ENCODE results near the gene KCNJ6. TPM values are rescaled to one million over a fixed set of nuclear protein-coding genes. Genes with fewer than 3 reads are reported as not detected.

KCNJ6 gene
- total RNA-seq, 1 experiment from 2014 or later: not detected

DNA sequence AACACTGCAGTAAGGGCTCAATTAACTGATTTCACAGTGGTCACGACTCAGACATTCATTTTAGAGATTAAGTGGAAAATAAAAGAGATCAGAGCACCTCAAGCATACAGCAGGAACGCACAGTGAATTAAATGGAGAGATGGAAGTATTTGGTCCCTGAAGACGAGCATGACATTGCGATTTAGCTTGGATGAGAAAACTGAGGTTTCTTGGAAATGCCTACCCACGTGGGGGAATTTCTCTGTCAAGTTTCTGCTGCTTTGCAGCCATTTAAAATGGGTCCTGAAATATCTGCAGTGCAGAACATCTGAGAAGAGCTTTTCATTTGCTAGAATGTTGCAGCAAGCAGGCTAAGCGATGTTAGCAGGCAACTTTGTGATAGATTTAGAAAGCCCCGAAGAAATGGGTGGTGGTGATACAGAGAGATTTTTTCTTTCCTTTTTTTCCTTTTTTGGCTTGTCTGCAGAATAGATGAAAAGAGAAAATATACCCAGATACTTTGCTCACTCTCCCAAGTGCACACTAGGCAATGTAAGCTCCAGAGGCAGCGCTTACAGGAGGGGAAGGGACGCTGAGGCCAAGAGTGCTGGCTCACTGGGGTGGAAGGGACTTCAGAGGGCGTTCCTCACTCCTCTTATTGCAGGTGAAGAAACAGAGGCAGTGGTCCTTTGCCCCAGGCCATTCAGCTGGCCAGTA lies 258.0 kb downstream of the KCNJ6 start:
- H3K27ac ChIP-seq (ENCODE audit: low read depth, low read length): no peak overlapping the region
- TF ChIP-seq, protein P1, sequence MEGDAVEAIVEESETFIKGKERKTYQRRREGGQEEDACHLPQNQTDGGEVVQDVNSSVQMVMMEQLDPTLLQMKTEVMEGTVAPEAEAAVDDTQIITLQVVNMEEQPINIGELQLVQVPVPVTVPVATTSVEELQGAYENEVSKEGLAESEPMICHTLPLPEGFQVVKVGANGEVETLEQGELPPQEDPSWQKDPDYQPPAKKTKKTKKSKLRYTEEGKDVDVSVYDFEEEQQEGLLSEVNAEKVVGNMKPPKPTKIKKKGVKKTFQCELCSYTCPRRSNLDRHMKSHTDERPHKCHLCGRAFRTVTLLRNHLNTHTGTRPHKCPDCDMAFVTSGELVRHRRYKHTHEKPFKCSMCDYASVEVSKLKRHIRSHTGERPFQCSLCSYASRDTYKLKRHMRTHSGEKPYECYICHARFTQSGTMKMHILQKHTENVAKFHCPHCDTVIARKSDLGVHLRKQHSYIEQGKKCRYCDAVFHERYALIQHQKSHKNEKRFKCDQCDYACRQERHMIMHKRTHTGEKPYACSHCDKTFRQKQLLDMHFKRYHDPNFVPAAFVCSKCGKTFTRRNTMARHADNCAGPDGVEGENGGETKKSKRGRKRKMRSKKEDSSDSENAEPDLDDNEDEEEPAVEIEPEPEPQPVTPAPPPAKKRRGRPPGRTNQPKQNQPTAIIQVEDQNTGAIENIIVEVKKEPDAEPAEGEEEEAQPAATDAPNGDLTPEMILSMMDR (IDR thresholded peaks at IDR 0.05 in 2 of 3, conservative IDR thresholded peaks at IDR 0.05 in 1 of 3; ENCODE audit: borderline replicate concordance in 1 of 3, insufficient read depth in 1 of 3, low read depth in 2 of 3, low read length in 2 of 3): no peak
- TF ChIP-seq CBX3 (IDR thresholded peaks at IDR 0.05; ENCODE audit: low read depth) (no peak), ZNF274 (IDR thresholded peaks at IDR 0.05; ENCODE audit: low read depth, low read length) (no peak), SIN3A (IDR thresholded peaks at IDR 0.05; ENCODE audit: low read depth) (no peak), YY1 (IDR thresholded peaks at IDR 0.05; ENCODE audit: extremely low read depth, insufficient replicate concordance, low read depth, low read length) (no peak), FOSL1 (IDR thresholded peaks at IDR 0.05; ENCODE audit: low read depth) (no peak), TCF7L2 (IDR thresholded peaks at IDR 0.05; ENCODE audit: borderline replicate concordance, extremely low read depth, insufficient read depth, insufficient read length) (no peak), POLR2A (IDR thresholded peaks at IDR 0.05; ENCODE audit: borderline replicate concordance, extremely low read depth, insufficient read depth, insufficient read length) (no peak), CEBPB (IDR thresholded peaks at IDR 0.05; ENCODE audit: low read depth) (no peak)
- ChIA-PET CTCF (no interaction called here), RAD21 (ENCODE audit: low non-redundant PET in 1 of 2, low total read pairs in 2 of 2, uncharacterized antibody in 2 of 2, unreplicated experiment in 2 of 2) (no interaction called here), POLR2A (no interaction called here)
- intact Hi-C loops (cut with micrococcal nuclease): no loop called here
- H3K9me2 ChIP-seq (ENCODE audit: insufficient read depth): no peaks in the 10 kb centered on the region; the same call in 1 of the 2 replicates
- no peaks in the 10 kb centered on the region for H3K79me2 ChIP-seq (ENCODE audit: insufficient read depth, low read length)
- peaks cover 0 to 7% of the 10 kb centered on the region in 2 experiments; a peak in 1 of 4 replicates for H3K4me1 ChIP-seq (ENCODE audit: control insufficient read depth in 1 of 2, insufficient read depth in 2 of 2, low read length in 2 of 2)
- no peaks in the 10 kb centered on the region for H3K9me3 ChIP-seq (ENCODE audit: control insufficient read depth in 1 of 2, insufficient read depth in 1 of 2, low read depth in 1 of 2, low read length in 2 of 2)
- DNase-seq (ENCODE audit: low read depth, low spot score) (no peak), ATAC-seq (no peak)
- H2AFZ ChIP-seq (ENCODE audit: low read depth, low read length, poor library complexity, severe bottlenecking): no peak overlapping the region
- BruUV-seq (replicated peaks): no TSS peak
- peaks cover 21% of the 10 kb centered on the region for H3K27me3 ChIP-seq (ENCODE audit: insufficient read depth, low read length)
- no peak overlapping the region for H3K4me2 ChIP-seq (ENCODE audit: low read length)
- no peaks in the 10 kb centered on the region for H3K36me3 ChIP-seq (ENCODE audit: control insufficient read depth in 1 of 2, insufficient read depth in 2 of 2, low read length in 2 of 2)
- no peaks in the 10 kb centered on the region for H4K20me1 ChIP-seq (ENCODE audit: insufficient read depth)
- H3K9ac ChIP-seq (ENCODE audit: low read length): no peak overlapping the region
- no peak overlapping the region for H3K4me3 ChIP-seq (replicated peaks in 1 of 2; ENCODE audit: low read depth in 1 of 2, low read length in 2 of 2)

Measured in HCT116 (cell line).